Activated CD4-positive, alpha-beta T cell treated with anti-CD3 and anti-CD28 coated beads, Interleukin-2, amount 50 U/mL, for 16 hours (primary cell): ENCODE measurements around the gene RETREG1.

ENCODE experiments used
- DNase-seq: peaks from one replicate; pipeline ENCODE4 v3.0.0-alpha.2; 2020

Gene RETREG1

DNA sequence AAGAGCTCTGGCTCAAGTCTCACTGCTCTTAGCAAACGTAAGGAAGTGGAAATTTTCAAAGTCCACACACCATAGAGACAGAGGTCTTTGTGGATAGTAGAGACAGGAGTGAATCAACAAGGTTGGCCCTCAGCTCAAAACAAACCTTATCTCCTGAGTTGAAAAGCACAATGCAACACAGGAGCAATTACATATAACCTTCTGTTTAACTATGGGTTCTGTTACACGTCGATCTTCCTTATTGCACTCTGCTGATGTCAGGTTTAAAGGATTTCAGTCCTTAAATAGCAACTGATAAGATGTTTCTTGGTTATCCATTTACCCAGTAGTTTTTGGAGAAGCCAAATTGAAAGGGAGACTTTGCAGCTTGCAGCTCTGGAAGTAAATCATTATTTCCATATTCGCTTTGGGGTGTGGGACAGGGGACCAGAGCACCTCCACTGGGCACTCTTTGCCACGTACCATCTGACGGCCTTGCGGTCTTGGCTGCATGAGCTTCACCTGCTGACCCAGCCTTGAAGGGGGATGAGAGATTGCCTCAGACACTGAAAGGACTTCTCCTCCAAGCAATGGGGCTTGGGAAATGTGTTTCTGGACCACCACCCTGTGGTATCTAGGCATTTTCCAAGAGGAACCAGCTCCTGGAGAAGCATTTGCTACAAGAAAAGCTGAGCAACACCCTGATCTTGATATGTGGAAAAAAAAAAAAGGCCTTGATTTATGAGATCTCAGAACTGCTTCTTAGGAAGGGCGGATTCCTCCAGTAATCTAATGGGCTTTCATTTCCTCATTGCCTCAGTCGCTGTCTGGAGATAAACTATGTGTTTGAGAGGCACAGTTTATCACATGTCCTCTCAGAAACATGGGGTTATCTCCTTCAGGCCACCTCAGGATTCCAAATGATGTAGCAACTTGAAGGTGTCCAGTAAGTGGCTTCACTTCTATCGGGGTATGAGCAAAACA is 95.0 kb downstream of the RETREG1 start:
- no peak for DNase-seq

DNA sequence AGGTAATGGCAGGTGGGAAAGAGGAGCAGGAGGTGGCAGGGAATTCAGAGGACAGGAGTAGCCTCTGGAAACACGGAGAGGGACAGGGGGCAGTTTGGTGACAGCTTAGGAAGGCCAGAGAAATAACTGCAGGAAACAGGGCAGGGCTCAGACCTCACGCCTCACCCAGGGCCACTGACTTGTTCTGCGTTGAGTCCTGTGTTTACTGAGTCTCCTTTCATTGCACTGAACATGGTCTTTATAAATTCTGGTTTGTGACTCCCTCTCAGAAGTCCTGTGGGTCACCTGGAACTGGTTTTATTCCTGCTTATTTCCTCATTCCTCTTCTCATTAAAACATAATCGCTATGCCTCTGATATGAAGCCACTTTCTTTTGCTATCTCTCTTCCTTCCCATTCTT is 96.0 kb downstream of the RETREG1 start:
- DNase-seq: no peak

DNA sequence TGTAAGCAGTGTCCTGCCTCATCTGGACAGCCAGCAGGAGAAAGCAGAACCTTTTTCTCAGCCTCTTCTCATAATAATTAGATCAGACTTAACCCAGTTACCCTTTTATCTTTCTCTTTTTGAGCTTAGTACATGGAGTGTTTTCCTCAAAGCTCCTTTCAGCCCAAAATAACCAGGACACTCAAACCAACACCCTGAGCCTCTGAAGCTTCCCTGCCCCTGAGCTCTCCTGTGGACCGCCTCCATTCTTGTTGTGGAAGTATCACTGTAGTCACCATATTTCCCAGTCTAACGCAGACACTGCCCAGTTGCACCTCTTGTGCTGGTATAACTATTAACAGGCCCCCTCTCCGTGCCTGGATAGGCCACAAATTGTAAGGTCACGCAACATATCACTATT is 97.4 kb downstream of the RETREG1 start:
- no peak for DNase-seq

DNA sequence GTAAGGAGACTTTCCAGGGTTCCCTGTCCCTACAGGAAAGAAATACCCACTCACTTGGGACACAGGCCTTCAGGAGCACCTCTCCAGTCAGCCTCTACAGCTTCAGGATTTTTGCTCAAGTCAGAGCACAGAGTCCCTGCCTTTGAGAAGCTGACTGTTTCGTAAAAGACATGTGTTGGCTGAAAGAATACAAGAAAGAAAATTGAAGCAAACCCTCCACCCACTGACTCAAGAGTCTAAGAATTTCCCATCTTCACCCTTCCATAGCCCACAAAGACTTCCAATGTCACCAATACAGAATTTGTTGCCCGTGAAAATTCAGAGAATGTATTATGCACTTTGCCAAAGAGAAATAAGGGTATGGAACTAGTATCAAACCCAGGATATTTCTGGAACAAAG is 98.2 kb downstream of the RETREG1 start:
- DNase-seq: no peak

DNA sequence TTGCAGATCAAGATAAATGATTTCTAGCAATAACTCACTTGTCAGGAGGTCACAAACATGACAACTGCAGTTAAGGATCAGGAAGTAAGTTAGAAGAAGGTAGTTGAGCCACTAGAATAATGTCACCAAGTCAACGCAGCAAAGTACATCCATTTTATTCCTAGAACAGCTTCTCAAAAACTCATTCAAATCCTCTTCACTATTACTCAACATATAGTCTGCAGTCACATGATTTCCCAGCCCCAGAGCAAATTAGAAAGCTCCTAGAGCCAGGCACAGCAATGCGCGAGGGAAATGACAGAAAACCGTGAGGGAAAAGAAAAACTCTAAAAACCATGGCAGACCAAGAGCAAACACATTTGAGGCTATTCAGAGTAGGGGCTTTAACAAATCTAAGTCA is 101.3 kb downstream of the RETREG1 start:
- DNase-seq: no peak

DNA sequence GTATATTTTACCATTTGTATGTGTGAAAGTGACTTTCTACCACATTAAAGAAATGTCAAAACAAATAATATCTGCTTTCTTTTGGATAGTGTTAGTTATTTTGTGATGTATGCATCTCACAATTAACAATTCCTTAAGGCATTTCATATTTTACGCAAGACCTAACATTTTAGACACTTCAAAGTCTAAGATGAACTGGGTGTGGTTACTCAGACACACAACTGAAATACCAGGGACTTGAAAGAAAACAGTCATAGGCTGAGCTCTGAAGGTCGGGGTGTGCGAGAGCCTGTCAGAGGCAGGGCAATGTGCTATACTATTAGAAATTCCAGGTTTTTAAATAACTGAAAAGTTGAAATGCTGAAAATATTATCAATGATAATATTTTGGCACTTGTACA is 106.7 kb downstream of the RETREG1 start:
- no peak for DNase-seq

DNA sequence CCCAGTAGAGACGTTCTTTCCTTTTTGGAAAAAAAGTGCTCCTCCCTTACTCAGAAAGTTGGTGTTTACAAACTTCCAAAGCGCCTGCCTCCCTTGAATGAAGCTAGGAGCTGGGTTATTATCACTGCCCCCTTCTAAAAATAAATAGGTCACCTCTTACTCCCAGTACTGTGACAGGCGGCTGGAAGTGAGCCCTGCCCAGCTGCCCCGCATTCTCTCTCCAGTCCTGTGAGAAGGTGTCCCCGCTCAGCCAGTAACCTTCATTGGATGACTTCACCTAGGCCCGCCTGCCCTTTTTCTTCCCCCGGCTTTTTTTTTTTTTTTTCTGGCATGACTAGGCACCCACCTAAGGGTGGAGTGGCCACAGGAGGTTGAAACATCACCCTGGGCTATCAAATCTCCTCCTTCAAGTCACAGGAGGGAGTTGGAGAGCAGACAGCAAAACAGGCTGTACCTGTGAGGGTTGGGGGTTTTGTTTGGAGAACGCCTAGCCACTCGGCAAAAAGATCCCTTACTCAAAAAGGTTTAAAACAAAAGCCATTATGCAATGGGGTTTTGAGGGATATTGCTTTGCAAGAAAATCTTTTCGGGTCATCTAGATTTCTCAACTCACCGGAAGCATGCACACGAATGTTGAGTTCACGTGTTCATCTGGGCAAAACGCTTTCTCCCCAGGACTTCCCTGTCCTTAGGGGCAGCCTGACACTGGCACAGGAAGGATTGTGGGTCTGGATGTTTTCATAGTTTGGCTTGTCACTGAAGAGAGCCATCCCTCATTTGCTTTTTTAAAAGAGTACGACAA is 107.9 kb downstream of the RETREG1 start:
- DNase-seq: no peak

DNA sequence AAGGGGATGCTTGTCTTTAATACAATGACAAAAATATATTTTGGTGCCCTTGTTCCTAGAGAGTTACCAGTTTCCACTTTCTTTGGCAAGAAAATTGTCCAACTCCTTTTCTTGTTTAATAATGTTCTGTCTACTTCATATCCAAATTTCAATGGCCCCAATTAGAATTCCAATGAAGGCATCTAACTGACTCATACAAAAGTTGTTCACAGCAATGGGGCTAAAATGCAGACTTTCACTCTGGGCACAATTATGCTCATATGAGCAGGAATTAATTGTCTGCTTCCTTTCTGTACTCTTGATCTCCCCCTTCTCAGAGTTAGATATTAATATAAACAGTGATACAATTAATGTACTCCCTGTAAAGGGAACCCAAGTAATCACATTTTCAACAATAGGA is 109.1 kb downstream of the RETREG1 start:
- DNase-seq: no peak

DNA sequence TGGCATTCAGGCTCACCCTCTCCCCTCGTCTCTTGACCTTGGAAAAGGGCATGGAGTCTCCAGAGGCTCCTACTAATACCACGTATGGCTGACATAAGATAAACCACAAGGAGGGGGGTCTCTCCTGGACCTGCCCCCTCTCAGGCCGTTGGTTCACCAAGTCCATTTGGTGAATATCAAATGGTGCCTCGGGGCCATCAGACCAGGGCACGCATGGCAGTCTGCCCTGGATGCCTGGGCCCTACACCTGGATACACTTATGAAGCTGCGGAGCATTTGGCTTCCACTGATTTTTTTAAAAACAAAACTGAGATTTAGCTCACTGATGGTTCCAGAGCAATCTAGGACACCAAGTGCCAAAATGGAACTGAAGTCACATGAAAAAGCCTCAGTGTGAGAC is 110.9 kb downstream of the RETREG1 start:
- no peak for DNase-seq

DNA sequence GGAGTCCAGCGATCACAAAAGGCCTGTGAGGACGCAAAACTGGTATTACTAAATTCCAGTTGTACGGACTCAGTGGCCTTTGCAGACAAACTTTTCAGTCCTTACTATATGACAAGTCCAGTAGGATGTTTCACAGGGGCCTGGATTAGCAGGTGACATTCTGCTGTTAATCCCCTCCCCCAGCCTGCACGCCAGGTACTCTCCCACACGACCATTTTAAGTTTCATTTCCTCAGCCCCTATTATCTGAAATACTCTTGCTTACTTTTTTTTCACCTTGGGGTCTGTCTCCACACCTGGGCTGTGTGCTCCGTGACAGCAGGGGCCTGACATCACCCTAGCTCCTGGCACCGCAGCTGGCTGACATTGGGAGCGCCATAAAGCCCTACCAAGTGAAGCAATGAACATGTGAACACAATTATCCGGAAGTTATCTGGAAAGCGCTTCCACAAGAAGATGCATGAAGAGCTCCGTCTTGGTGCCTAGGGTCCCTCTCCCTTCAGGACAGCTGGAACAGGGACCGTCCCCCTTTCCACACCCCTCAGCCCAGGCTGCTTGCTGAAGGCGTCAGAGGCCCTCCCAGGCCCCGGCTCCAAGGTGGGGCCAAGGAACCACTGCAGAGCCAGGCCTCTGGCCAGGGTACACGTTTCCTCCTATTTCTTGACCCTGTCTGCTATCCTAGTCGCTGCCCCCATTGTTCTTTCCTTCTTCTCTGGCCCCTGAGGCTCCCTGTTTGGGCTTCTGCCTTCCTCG is 111.5 kb downstream of the RETREG1 start:
- DNase-seq: no peak

DNA sequence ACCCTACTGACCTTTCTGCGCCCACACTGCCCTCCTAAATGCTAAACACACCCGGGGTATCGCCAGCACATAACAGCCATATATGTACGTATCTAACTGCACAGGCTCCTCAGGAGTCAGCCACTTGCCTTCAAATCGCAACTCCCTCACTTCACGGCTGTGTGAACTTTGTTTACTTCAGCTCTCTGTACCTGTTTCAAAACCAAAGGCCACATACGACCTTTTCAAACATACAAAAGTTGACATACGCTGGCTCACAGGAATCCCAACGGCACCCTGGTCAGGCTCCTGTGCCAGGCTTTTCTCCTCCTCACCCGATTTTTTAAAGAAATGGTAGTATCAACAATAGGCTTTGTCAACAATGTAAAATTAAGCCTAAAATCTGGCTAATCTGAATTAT is 112.2 kb downstream of the RETREG1 start:
- no peak for DNase-seq

DNA sequence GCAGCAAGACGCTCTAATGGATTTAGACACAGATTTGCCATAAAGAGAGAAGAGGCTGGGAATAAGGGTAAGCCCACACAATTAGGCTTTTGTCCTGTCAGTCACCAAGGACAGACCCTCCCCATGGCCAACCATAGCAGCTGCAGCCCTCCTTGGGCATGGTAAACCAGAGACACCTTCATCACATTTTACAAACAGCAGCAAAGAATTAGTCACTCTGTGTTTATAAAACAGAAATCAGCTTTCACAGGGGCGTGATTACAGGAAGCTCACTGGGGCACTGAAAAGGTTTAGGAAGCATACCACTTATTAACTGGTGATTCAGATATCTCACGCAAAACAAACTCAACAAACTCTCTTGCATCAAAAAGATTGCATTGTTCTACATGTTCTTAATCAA is 113.9 kb downstream of the RETREG1 start:
- DNase-seq: no peak

DNA sequence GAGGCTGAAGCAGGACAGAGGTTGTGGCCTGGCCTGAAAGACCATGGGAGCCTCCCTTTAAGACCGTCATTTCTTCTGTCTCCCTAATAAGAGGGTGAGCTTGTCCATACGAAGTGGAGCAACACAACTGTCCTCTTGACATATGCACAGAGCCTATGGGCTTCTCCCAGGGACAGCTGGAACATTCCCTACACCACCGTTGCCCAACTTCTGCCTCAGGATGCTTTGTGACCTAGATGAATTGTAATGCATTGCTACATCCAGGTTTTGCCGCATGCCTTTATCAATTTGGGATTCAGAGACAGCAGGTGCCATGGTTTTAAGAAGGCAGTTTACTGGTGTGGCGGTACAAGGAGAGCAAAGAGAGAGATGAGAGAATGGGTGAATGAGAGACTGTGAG is 116.8 kb downstream of the RETREG1 start:
- DNase-seq: no peak

DNA sequence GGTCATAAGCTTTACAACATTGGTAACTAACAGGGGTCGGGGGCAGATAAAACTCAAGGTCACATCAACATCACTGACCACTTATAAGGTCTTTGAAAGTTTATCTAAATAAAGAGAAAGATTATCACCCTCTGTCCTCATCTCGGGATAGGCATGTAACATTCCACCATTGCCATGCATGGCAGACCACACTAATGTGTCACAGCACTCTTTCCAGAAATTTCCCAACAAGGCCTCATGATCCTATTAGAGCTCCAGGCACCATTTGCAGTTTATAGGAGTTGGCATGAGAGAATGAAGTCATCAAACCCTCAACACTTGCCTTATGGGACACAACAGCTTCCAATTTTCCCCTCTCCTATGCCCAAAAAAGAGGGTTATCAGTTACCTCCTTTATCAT is 119.3 kb downstream of the RETREG1 start:
- no peak for DNase-seq

DNA sequence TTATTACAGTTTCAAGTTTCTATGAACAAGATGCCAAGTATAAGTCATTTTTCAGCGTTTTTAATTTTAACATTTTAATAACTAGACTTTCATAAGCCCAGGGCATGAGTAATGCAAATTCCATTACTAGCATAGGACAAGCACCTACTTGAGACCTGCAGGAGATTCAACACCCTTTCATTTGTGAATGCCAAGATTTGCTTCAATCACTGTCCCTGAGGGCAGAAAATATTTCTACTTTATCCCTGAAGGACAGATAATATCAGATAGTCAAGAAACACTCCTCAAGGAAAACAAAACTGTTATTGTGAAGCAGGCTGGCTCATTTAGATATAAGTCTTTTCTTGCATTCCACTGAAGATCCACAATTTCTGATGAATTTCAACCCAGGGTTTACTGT is 123.5 kb downstream of the RETREG1 start:
- DNase-seq: no peak

DNA sequence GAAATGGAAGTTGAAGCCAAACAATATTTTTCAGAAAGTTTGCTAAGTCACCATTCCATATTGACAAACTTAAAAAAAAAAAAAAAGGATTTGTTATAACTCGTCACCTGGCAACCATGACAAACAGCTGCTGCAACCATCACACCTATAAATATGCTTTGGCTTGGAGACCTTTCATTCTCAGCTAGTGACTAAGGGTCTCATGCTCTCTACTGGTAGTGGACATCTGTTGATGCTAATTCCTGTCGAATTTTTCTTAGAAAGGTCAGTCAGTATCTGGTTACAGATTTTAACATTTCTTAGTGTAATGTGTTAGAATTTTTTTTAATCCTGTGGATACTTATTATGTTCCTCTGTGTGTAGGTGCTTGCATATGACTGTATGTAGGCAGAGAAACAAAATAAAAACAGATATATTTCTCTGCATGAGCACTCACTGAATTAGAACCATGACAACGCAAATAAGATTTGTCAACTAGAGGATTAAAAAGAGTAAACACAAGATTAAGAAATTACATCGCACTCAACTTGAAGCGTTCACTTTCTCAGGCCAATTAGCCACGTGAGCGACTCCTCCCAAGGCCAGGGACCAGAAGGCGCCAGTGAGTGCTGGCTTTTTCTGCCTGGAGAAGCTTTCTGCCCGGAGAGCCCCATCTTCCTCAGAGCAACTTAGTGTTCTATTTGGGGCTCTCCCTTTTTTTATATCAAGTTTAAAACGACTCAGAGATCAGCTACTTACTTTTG is 124.2 kb downstream of the RETREG1 start:
- DNase-seq: no peak

DNA sequence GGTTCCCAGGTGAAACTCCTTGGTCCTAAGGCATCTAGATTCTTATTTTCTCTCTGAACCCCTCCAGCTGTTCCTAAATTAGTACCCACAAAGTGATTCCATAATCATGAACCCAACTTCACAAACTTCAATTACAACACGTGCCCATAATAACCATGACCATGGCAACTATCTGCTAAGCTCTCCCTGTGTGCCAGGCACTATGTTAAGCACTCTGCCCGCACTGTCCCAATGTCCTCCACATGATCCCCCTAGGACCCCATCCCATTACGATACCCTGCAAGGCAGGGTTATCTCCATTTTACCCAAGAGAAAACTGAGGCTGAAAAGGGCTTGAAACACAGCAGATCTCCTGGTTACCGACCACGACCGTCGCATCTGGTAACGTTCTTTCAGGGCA is 125.9 kb downstream of the RETREG1 start:
- no peak for DNase-seq

DNA sequence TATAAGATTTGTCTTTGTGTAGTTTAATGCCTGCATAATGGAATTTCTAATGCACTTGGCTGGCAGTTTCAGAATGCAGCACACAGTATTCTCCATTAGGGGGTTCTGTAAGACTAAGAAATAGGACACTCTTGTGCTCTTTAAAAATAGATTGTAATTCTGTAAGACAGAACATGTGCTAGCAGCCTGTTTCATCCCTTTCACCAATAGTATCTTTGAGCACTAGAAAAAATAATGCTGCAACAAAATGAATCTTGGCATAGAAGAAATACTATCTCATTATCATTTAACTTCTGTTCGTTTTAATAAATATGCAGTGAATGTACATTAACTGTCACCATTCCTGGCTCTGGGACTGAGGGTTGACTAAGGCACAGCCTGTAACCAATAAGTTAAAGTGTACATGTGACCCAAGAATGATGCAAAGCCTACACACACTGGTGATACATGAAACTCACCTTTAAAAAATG is 127.4 kb downstream of the RETREG1 start:
- no peak for DNase-seq

DNA sequence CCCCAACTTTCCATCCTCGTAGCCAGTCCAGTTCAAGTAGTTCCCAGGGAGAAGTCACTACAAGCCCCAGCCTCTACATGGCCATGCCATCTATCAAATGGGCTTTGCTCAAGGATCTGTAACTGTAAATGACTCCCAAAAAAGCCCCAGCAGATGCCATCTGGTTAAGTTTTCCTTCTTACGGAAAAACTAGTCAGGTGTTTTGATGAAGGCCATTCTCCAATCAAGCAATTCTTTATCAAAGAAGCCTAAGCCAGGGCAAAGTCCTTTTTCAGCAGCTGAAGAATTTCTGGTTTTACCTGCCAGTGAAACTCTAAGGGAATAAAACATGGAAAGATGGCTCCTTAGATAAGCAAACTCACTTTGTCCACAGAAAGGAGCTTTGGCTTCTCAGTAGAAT is 129.3 kb downstream of the RETREG1 start:
- no peak for DNase-seq

DNA sequence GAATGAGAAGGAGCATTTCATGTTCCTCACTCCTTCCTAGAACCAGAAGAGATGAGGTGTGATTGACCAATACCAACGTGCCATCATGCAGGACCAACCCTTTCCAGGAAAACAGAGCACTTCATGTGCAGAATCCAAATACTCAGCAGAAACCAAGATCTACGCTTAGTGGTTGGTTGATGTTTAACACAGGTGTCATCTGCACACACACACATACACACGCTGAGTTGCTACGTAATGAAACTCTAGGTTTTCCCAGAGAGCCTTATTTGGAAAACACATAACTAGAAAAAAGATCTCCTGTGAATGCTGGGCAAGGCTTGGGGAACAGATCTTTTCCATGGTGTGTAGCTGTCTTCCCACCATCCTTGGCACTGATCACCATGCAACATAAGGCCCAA is 130.1 kb downstream of the RETREG1 start:
- DNase-seq: no peak

DNA sequence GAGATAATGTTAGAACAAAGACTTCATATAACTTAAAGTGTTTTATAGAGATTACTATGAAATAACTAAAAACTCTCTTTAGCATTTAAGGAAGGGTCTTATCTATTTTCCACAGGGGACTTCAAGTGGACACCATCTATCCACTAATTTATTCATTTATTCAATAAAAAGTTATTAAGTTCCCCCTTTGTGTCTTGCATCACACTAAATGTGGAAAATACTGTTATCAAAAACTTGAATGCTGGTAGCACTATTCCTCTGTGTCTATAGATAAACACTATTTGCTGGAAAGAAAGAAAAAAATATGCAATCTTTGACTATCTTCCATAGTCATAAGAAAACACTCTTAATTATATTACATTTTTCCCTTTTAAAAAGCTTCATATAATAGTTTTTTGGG is 131.1 kb downstream of the RETREG1 start:
- no peak for DNase-seq

DNA sequence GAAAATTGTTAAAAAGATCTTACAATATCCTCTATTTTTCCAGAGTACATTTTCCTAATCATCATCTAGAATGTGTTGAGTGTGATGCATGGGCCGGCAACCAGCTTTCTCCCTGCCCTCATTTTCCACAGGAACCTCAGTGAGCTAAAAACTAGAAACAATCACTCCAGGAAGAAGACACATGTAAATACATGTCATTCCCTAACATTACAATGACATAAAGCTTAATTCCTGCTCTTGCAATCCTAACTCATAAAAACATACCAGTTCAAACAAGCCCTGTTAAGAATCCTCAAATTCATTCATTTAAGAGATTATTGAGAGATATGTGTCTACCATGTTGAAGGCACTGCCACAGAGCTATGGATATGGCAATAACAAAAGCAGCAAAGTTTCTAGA is 132.7 kb downstream of the RETREG1 start:
- DNase-seq: no peak

DNA sequence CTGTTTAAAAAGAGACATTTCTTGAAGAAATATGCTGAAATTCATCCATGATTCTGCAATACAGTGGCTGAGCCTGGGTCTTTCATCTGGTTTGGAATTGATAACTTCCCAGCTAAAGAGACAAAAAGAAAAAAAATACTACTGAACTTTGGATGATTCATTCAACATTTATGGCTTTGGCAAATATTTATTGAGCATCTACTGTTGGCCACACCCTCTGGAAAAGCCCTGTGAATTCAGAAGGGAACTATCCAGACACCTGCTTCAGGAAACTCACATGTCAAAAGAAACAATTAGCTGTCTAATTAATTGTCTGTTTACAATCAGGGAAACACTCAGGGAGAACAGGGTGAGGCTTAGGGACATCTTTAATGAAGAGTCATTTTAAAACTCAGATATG is 133.4 kb downstream of the RETREG1 start:
- DNase-seq: no peak
